Kidney capillary endothelial cell (primary cell): ENCODE results near the gene PAXIP1.

Experiments used
- DNase-seq: peaks from one replicate; pipeline ENCODE4 v3.0.0-alpha.2; 2018; ENCODE audit warnings: low spot score

The PAXIP1 gene

GRCh38 chr7:154911862-154912455 is 91.0 kb downstream of the PAXIP1 start:
- no peak for DNase-seq

GRCh38 chr7:154911411-154911810 is 91.5 kb downstream of the PAXIP1 start:
- no peak for DNase-seq

- no peak for DNase-seq
These were observed 91.9 kb downstream of the PAXIP1 start for GRCh38 chr7:154910977-154911376.

GRCh38 chr7:154910125-154910524 is 92.8 kb downstream of the PAXIP1 start:
- DNase-seq: no peak

GRCh38 chr7:154909241-154910105 is 93.5 kb downstream of the PAXIP1 start:
- DNase-seq: no peak

GRCh38 chr7:154907651-154908620 is 95.0 kb downstream of the PAXIP1 start:
- no peak for DNase-seq

- no peak for DNase-seq
These were observed 96.1 kb downstream of the PAXIP1 start for GRCh38 chr7:154906736-154907355.

- DNase-seq: no peak
These were observed 96.7 kb downstream of the PAXIP1 start for GRCh38 chr7:154906201-154906600.

- DNase-seq: no peak
These were observed 97.3 kb downstream of the PAXIP1 start for GRCh38 chr7:154905615-154906014.

GRCh38 chr7:154905146-154905545 is 97.8 kb downstream of the PAXIP1 start:
- DNase-seq: no peak

GRCh38 chr7:154903083-154903731 is 99.7 kb downstream of the PAXIP1 start:
- no peak for DNase-seq

- DNase-seq: no peak
These were observed 100.3 kb downstream of the PAXIP1 start for GRCh38 chr7:154902600-154903082.

GRCh38 chr7:154899862-154900261 is 103.1 kb downstream of the PAXIP1 start:
- DNase-seq: no peak

GRCh38 chr7:154898973-154899855 is 103.7 kb downstream of the PAXIP1 start:
- no peak for DNase-seq

- no peak for DNase-seq
These were observed 106.8 kb downstream of the PAXIP1 start for GRCh38 chr7:154896076-154896475.
